CD4-positive, alpha-beta memory T cell (primary cell): ENCODE measurements around the gene GANC. TPM values are rescaled to one million over a fixed set of nuclear protein-coding genes. Genes with fewer than 3 reads are reported as not detected.
"Not testable (repeated sequence)": the region's sequence is repeated elsewhere in the genome, so short reads cannot be mapped to it uniquely, and the experiment has no call there.

ENCODE experiments used
- CTCF ChIA-PET: fragments of 350-600 bp; sonication (Branson Sonifier 250); formaldehyde crosslinking; loops from one replicate; lab custom pipeline; 2021; ENCODE audit warnings: inconsistent platforms; ENCODE audit not compliant: partially characterized antibody; lab: Charles Lee
- POLR2A ChIA-PET: fragments of 350-600 bp; sonication (Branson Sonifier 250); formaldehyde crosslinking; loops from one replicate; lab custom pipeline; 2021; ENCODE audit not compliant: partially characterized antibody; lab: Charles Lee
- DNase-seq, 5 donors: peaks; one replicate each; pipeline versions ENCODE4 v3.0.0 to v3.0.0-alpha.2; 2020 to 2022; ENCODE audit warnings: mixed read lengths in 1 of 5
- H3K27ac ChIP-seq: one replicate; pipeline ENCODE4 v1.7.0; 2013; ENCODE audit warnings: low read depth, low read length
- H3K27me3 ChIP-seq: 2 replicates; pipeline ENCODE4 v1.7.0; 2013; ENCODE audit warnings: mild to moderate bottlenecking, low read length, moderate library complexity; ENCODE audit not compliant: insufficient read depth
- H3K36me3 ChIP-seq: 2 replicates; pipeline ENCODE4 v1.7.0; 2013; ENCODE audit warnings: mild to moderate bottlenecking, low read length, moderate library complexity; ENCODE audit not compliant: insufficient read depth
- H3K4me1 ChIP-seq: 2 replicates; pipeline ENCODE4 v1.7.0; 2013; ENCODE audit warnings: mild to moderate bottlenecking, low read length, moderate library complexity; ENCODE audit not compliant: insufficient read depth
- H3K4me3 ChIP-seq, 2 donors: one replicate each; pipeline ENCODE4 v1.7.0; 2013; ENCODE audit warnings: low read length in 2 of 2, mild to moderate bottlenecking in 1 of 2
- H3K9me3 ChIP-seq, 2 donors: one replicate each; pipeline ENCODE4 v1.7.0; 2013; ENCODE audit warnings: low read length in 2 of 2, control low read depth in 1 of 2; ENCODE audit not compliant: control insufficient read depth in 1 of 2
- H3K27ac Mint-ChIP-seq, 7 donors: one replicate each; pipeline ENCODE4 v1.8.0; 2020 to 2021; ENCODE audit warnings: mixed read lengths in 7 of 7, mild to moderate bottlenecking in 6 of 7, inconsistent platforms in 3 of 7, moderate library complexity in 3 of 7
- H3K27me3 Mint-ChIP-seq, 2 donors: one replicate each; pipeline ENCODE4 v1.8.0; 2020 to 2021; ENCODE audit warnings: mixed read lengths in 2 of 2
- H3K36me3 Mint-ChIP-seq, 2 donors: one replicate each; pipeline ENCODE4 v1.8.0; 2020 to 2021; ENCODE audit warnings: mixed read lengths in 2 of 2, inconsistent platforms in 1 of 2, mild to moderate bottlenecking in 1 of 2
- H3K4me1 Mint-ChIP-seq, 4 donors: one replicate each; pipeline ENCODE4 v1.8.0; 2020 to 2021; ENCODE audit warnings: mixed read lengths in 4 of 4, mild to moderate bottlenecking in 1 of 4
- H3K4me3 Mint-ChIP-seq, 8 donors: one replicate each; pipeline ENCODE4 v1.8.0; 2020 to 2021; ENCODE audit warnings: mixed read lengths in 8 of 8, mild to moderate bottlenecking in 7 of 8, moderate library complexity in 6 of 8, inconsistent platforms in 3 of 8
- H3K9me3 Mint-ChIP-seq, 8 donors: one replicate each; pipeline ENCODE4 v1.8.0; 2020 to 2021; ENCODE audit warnings: mixed read lengths in 8 of 8, mild to moderate bottlenecking in 5 of 8, inconsistent platforms in 3 of 8, moderate library complexity in 1 of 8
- intact Hi-C: fragments of 100-400 bp; cut with micrococcal nuclease; formaldehyde crosslinking; loops from one replicate; pipeline ENCODE4 v1.15.1; 2023
- polyA plus RNA-seq, 2 donors: library from polyadenylated mRNA; unstranded; fragments of 300-500 nt; fragmentation: Illumina TruSeq; gene quantifications; one replicate each; pipeline ENCODE4 v1.2.3, GENCODE V29; 2021
- total RNA-seq, 2 experiments: library from RNA; stranded (reverse); gene quantifications; one replicate each; pipeline ENCODE4 v1.2.3, GENCODE V29; 2021

GANC gene
- total and polyA plus RNA-seq, 4 experiments from 2014 or later = 8.9 to 63.4 (median 38.6) TPM

- H3K36me3 ChIP-seq, intact Hi-C loops, H3K4me3 ChIP-seq, H3K27ac Mint-ChIP-seq, CTCF ChIA-PET, H3K9me3 ChIP-seq, H3K27me3 ChIP-seq, DNase-seq, H3K4me3 Mint-ChIP-seq, H3K4me1 ChIP-seq, H3K27ac ChIP-seq, POLR2A ChIA-PET, H3K27me3 Mint-ChIP-seq, H3K4me1 Mint-ChIP-seq: not testable (repeated sequence)
- Mint-ChIP-seq H3K36me3 (peaks cover 24 to 25% of the 10 kb centered on the region in 2 donors), H3K9me3 (peaks cover 4 to 29% (median 17%) of the 10 kb centered on the region in 8 donors)
Observed at GRCh38 chr15:42336650-42337049, 63.6 kb downstream of the GANC start.

- DNase-seq, H3K27me3 Mint-ChIP-seq, H3K4me3 ChIP-seq, POLR2A ChIA-PET, CTCF ChIA-PET, H3K4me1 Mint-ChIP-seq, H3K36me3 ChIP-seq, H3K4me3 Mint-ChIP-seq, H3K9me3 ChIP-seq, H3K27me3 ChIP-seq, H3K4me1 ChIP-seq, H3K27ac ChIP-seq, intact Hi-C loops: not testable (repeated sequence)
- Mint-ChIP-seq H3K27ac (peak overlapping the region in 2 of 7 donors; percentile 57 to 75), H3K36me3 (peaks cover 24 to 25% of the 10 kb centered on the region in 2 donors), H3K9me3 (peaks cover 4 to 29% (median 17%) of the 10 kb centered on the region in 8 donors)
Observed at GRCh38 chr15:42337104-42337503, 64.1 kb downstream of the GANC start.

- H3K36me3 ChIP-seq = peaks cover 4% of the 10 kb centered on the region
- intact Hi-C loops = no loop called here
- no peak overlapping the region for H3K4me3 ChIP-seq
- Mint-ChIP-seq H3K36me3 (peaks cover 29 to 31% of the 10 kb centered on the region in 2 donors), H3K4me3 (no peak overlapping the region), H3K27me3 (no peaks in the 10 kb centered on the region), H3K9me3 (peaks cover 4 to 27% (median 17%) of the 10 kb centered on the region in 8 donors), H3K27ac (peak overlapping the region in 1 of 7 donors; percentile 37), H3K4me1 (no peaks in the 10 kb centered on the region)
- H3K9me3 ChIP-seq = peaks cover 0 to 6% of the 10 kb centered on the region in 2 donors
- CTCF ChIA-PET = no interaction called here
- no peak for DNase-seq
- H3K4me1 ChIP-seq = no peaks in the 10 kb centered on the region
- H3K27me3 ChIP-seq = no peaks in the 10 kb centered on the region
- POLR2A ChIA-PET = no interaction called here
- no peak overlapping the region for H3K27ac ChIP-seq
Observed at GRCh38 chr15:42338500-42338899, 65.5 kb downstream of the GANC start.

GRCh38 chr15:42343596-42344232 lies 70.7 kb downstream of the GANC start:
- CTCF ChIA-PET = no interaction called here
- H3K4me3 Mint-ChIP-seq = no peak overlapping the region

GRCh38 chr15:42344763-42345162 lies 71.8 kb downstream of the GANC start:
- no peaks in the 10 kb centered on the region for H3K9me3 ChIP-seq
- Mint-ChIP-seq H3K36me3 (peaks cover 51 to 55% of the 10 kb centered on the region in 2 donors), H3K27me3 (no peaks in the 10 kb centered on the region), H3K4me3 (no peak overlapping the region), H3K9me3 (no peaks in the 10 kb centered on the region), H3K4me1 (peaks cover 0 to 1% (median 0%) of the 10 kb centered on the region in 4 donors), H3K27ac (no peak overlapping the region)
- H3K36me3 ChIP-seq = peaks cover 9% of the 10 kb centered on the region
- intact Hi-C loops = no loop called here
- CTCF ChIA-PET = no interaction called here
- no peak for DNase-seq
- POLR2A ChIA-PET = no interaction called here
- H3K27me3 ChIP-seq = no peaks in the 10 kb centered on the region
- H3K4me1 ChIP-seq = no peaks in the 10 kb centered on the region
- H3K27ac ChIP-seq = no peak overlapping the region
- H3K4me3 ChIP-seq = no peak overlapping the region

More at GRCh38 chr15:42343596-42344232, 70.7 kb downstream of the GANC start:
- Mint-ChIP-seq H3K9me3 (no peaks in the 10 kb centered on the region), H3K27me3 (no peaks in the 10 kb centered on the region), H3K36me3 (peaks cover 46 to 50% of the 10 kb centered on the region in 2 donors), H3K4me1 (peaks cover 0 to 1% (median 0%) of the 10 kb centered on the region in 4 donors), H3K27ac (peak overlapping the region in 2 of 7 donors; percentile 63 to 85)
- Histone ChIP-seq H3K4me1 (no peaks in the 10 kb centered on the region), H3K27me3 (no peaks in the 10 kb centered on the region), H3K36me3 (peaks cover 9% of the 10 kb centered on the region), H3K4me3 (no peak overlapping the region), H3K27ac (no peak overlapping the region), H3K9me3 (no peaks in the 10 kb centered on the region)
- POLR2A ChIA-PET = no interaction called here
- intact Hi-C loops = no loop called here
- no peak for DNase-seq

- no peaks in the 10 kb centered on the region for H3K27me3 ChIP-seq
- no peaks in the 10 kb centered on the region for H3K9me3 Mint-ChIP-seq
- intact Hi-C loops = no loop called here
- no peak for DNase-seq
- CTCF ChIA-PET = no interaction called here
- POLR2A ChIA-PET = no interaction called here
- H3K27ac ChIP-seq = no peak overlapping the region
- peak overlapping the region in 2 of 7 donors; percentile 8 to 62 for H3K27ac Mint-ChIP-seq
- peaks cover 0 to 1% (median 0%) of the 10 kb centered on the region in 4 donors for H3K4me1 Mint-ChIP-seq
- H3K4me1 ChIP-seq = no peaks in the 10 kb centered on the region
- H3K27me3 Mint-ChIP-seq = no peaks in the 10 kb centered on the region
- H3K4me3 Mint-ChIP-seq = no peak overlapping the region
- H3K4me3 ChIP-seq = no peak overlapping the region
- H3K36me3 ChIP-seq = peaks cover 9% of the 10 kb centered on the region
- H3K9me3 ChIP-seq = no peaks in the 10 kb centered on the region
- peaks cover 52 to 56% of the 10 kb centered on the region in 2 donors for H3K36me3 Mint-ChIP-seq
Observed at GRCh38 chr15:42345504-42345903, 72.5 kb downstream of the GANC start.

GRCh38 chr15:42348083-42348482 lies 75.1 kb downstream of the GANC start:
- intact Hi-C loops = no loop called here
- CTCF ChIA-PET = no interaction called here
- no peak for DNase-seq
- H3K4me1 ChIP-seq = no peaks in the 10 kb centered on the region
- Mint-ChIP-seq H3K27me3 (no peaks in the 10 kb centered on the region), H3K9me3 (no peaks in the 10 kb centered on the region), H3K27ac (peak overlapping the region in 1 of 7 donors; percentile 53), H3K36me3 (peaks cover 66 to 67% of the 10 kb centered on the region in 2 donors), H3K4me1 (peaks cover 0 to 1% (median 0%) of the 10 kb centered on the region in 4 donors), H3K4me3 (no peak overlapping the region)
- POLR2A ChIA-PET = no interaction called here
- H3K27ac ChIP-seq = no peak overlapping the region
- peaks cover 20% of the 10 kb centered on the region for H3K36me3 ChIP-seq
- no peaks in the 10 kb centered on the region for H3K27me3 ChIP-seq
- no peaks in the 10 kb centered on the region for H3K9me3 ChIP-seq
- H3K4me3 ChIP-seq = no peak overlapping the region
